GM12874 (cell line): ENCODE results near the gene MRPL51.
A peak's percentile ranks its signal among the peaks of the same experiment; 100 is the strongest.

ENCODE experiments used
- TF ChIP-seq, protein P1 (sequence below): IDR thresholded peaks from 2 replicates; pipeline ENCODE4 v1.5.1; 2011; ENCODE audit warnings: low read depth, mild to moderate bottlenecking, control low read depth, low read length, moderate library complexity; ENCODE audit not compliant: insufficient read depth

Gene MRPL51

GRCh38 chr12:6469609-6470374 is 23.3 kb downstream of the MRPL51 start:
- TF ChIP-seq, protein P1, sequence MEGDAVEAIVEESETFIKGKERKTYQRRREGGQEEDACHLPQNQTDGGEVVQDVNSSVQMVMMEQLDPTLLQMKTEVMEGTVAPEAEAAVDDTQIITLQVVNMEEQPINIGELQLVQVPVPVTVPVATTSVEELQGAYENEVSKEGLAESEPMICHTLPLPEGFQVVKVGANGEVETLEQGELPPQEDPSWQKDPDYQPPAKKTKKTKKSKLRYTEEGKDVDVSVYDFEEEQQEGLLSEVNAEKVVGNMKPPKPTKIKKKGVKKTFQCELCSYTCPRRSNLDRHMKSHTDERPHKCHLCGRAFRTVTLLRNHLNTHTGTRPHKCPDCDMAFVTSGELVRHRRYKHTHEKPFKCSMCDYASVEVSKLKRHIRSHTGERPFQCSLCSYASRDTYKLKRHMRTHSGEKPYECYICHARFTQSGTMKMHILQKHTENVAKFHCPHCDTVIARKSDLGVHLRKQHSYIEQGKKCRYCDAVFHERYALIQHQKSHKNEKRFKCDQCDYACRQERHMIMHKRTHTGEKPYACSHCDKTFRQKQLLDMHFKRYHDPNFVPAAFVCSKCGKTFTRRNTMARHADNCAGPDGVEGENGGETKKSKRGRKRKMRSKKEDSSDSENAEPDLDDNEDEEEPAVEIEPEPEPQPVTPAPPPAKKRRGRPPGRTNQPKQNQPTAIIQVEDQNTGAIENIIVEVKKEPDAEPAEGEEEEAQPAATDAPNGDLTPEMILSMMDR, result no peak

- TF ChIP-seq, protein P1, result no peak
Measured at GRCh38 chr12:6469092-6469491, 24.0 kb downstream of the MRPL51 start.

GRCh38 chr12:6468283-6468575 is 24.8 kb downstream of the MRPL51 start:
- TF ChIP-seq, protein P1, result no peak

DNA sequence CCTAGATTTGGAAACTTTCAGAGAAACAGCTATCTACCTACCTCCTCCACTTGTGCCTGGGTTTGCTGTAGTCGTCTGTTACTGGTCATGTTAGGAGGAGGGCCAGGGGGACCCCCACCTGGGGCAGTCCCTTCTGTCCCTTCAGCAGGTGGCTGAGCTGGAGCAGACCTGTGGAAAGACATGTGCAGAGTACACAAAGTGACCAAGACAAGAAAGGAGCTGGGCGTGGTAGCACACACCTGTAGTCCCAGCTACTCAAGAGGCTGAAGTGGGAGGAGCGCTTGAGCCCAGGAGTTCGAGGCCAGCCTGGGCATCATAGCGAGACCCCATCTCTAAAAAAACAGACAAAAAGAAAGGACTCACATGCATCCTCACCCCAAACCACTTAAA is 26.9 kb downstream of the MRPL51 start:
- TF ChIP-seq, protein P1, result no peak

- TF ChIP-seq, protein P1, result peak; percentile 84
Measured at GRCh38 chr12:6465467-6466183, 27.4 kb downstream of the MRPL51 start.

GRCh38 chr12:6464531-6464930 is 28.5 kb downstream of the MRPL51 start:
- TF ChIP-seq, protein P1, result no peak

- TF ChIP-seq, protein P1, result no peak
Measured at GRCh38 chr12:6463858-6464257, 29.2 kb downstream of the MRPL51 start.
